Upper lobe of right lung (tissue), 1 donor: ENCODE results near the gene QARS1. TPM values are rescaled to one million over a fixed set of nuclear protein-coding genes. Genes with fewer than 3 reads are reported as not detected.

Source experiments
- ATAC-seq: fragments of 200-7000 bp; cut with Tn5 transposase; one replicate; pipeline ENCODE4 v1.9.1; 2020; ENCODE audit warnings: mild to moderate bottlenecking, moderate library complexity
- DNase-seq: peaks from one replicate; pipeline ENCODE4 v3.0.0-alpha.2; 2020
- H3K27ac ChIP-seq: fragments of 200-600 bp; one replicate; pipeline ENCODE4 v1.8.0; 2022
- H3K27me3 ChIP-seq: fragments of 200-600 bp; one replicate; pipeline ENCODE4 v1.8.0; 2022; ENCODE audit warnings: mild to moderate bottlenecking
- H3K36me3 ChIP-seq: fragments of 200-600 bp; one replicate; pipeline ENCODE4 v1.8.0; 2022
- H3K4me1 ChIP-seq: fragments of 200-600 bp; one replicate; pipeline ENCODE4 v1.8.0; 2022
- H3K4me3 ChIP-seq: fragments of 200-600 bp; one replicate; pipeline ENCODE4 v1.8.0; 2022; ENCODE audit warnings: mild to moderate bottlenecking
- H3K9me3 ChIP-seq: fragments of 200-600 bp; one replicate; pipeline ENCODE4 v1.8.0; 2022
- CTCF ChIP-seq: fragments of 200-600 bp; IDR thresholded peaks from one replicate; pipeline ENCODE4 v1.8.0; 2022; ENCODE audit warnings: antibody characterized with exemption
- intact Hi-C: fragments of 100-400 bp; cut with DNase I; formaldehyde crosslinking; loops from one replicate; pipeline ENCODE4 v1.11.0; 2022
- total RNA-seq: library from RNA; stranded (reverse); fragmentation: NEBNext Ultra II Directional; extraction: Animal tissue kit (Norgen Biotek cat#: 25700); gene quantifications from one replicate; pipeline ENCODE4 v1.2.1, GENCODE V29; 2021
- donor health status: DM: no; HTN: yes; CAD: no; lungs with severe emphysema.

The QARS1 gene
- total RNA-seq, 1 donor from 2014 or later = 172 TPM

GRCh38 chr3:49108346-49108745 lies 3.8 kb upstream of the QARS1 start:
- no peak for DNase-seq

GRCh38 chr3:49104052-49104426 lies 518 bp downstream of the QARS1 start:
- no peak for TF ChIP-seq CTCF
- H3K27me3 ChIP-seq = no peaks in the 10 kb centered on the region
- peak overlapping the region; percentile 99 for H3K4me3 ChIP-seq
- intact Hi-C loops = no loop called here
- H3K9me3 ChIP-seq = no peaks in the 10 kb centered on the region
- ATAC-seq (no peak), DNase-seq (no peak)
- peaks cover 21% of the 10 kb centered on the region for H3K4me1 ChIP-seq
- H3K27ac ChIP-seq = peak overlapping the region; percentile 93
- H3K36me3 ChIP-seq = peaks cover 61% of the 10 kb centered on the region

More at GRCh38 chr3:49108346-49108745, 3.8 kb upstream of the QARS1 start:
- ATAC-seq = no peak
- Histone ChIP-seq H3K36me3 (peaks cover 63% of the 10 kb centered on the region), H3K27me3 (no peaks in the 10 kb centered on the region), H3K4me1 (peaks cover 17% of the 10 kb centered on the region), H3K27ac (no peak overlapping the region), H3K4me3 (no peak overlapping the region), H3K9me3 (no peaks in the 10 kb centered on the region)
- intact Hi-C loops = no loop called here
- TF ChIP-seq CTCF = no peak

- H3K27ac ChIP-seq = no peak overlapping the region
- H3K9me3 ChIP-seq = no peaks in the 10 kb centered on the region
- peaks cover 57% of the 10 kb centered on the region for H3K36me3 ChIP-seq
- H3K4me1 ChIP-seq = peaks cover 16% of the 10 kb centered on the region
- DNase-seq = no peak
- no peak for TF ChIP-seq CTCF
- ATAC-seq = no peak
- no peak overlapping the region for H3K4me3 ChIP-seq
- no peaks in the 10 kb centered on the region for H3K27me3 ChIP-seq
- intact Hi-C loops = no loop called here
Measured at GRCh38 chr3:49100046-49100615, 4.4 kb downstream of the QARS1 start.

GRCh38 chr3:49098910-49099630 lies 5.5 kb downstream of the QARS1 start:
- Histone ChIP-seq H3K4me1 (peaks cover 18% of the 10 kb centered on the region), H3K9me3 (no peaks in the 10 kb centered on the region), H3K27ac (no peak overlapping the region), H3K36me3 (peaks cover 57% of the 10 kb centered on the region), H3K4me3 (no peak overlapping the region), H3K27me3 (no peaks in the 10 kb centered on the region)
- intact Hi-C loops = no loop called here
- DNase-seq (no peak), ATAC-seq (no peak)
- TF ChIP-seq CTCF = no peak

GRCh38 chr3:49098429-49098828 lies 6.1 kb downstream of the QARS1 start:
- Histone ChIP-seq H3K27me3 (no peaks in the 10 kb centered on the region), H3K4me1 (peaks cover 12% of the 10 kb centered on the region), H3K9me3 (no peaks in the 10 kb centered on the region), H3K4me3 (no peak overlapping the region), H3K27ac (no peak overlapping the region), H3K36me3 (peaks cover 57% of the 10 kb centered on the region)
- DNase-seq (no peak), ATAC-seq (no peak)
- no peak for TF ChIP-seq CTCF
- intact Hi-C loops = no loop called here
